GM12891 (cell line): ENCODE data around the gene DTNA.

ENCODE experiments used
- POLR2A ChIP-seq: IDR thresholded peaks from 2 replicates; pipeline ENCODE4 v1.6.1; 2011; ENCODE audit warnings: low read depth, low read length, control low read depth
- POLR2AphosphoS5 ChIP-seq: IDR thresholded peaks from 2 replicates; pipeline ENCODE4 v1.6.1; 2011; ENCODE audit warnings: low read depth, low read length, control low read depth
- TAF1 ChIP-seq: IDR thresholded peaks from 2 replicates; pipeline ENCODE4 v1.6.1; 2011; ENCODE audit warnings: low read depth, low read length, control low read depth

- TF ChIP-seq TAF1 = no peak
- TF ChIP-seq POLR2A = no peak
- TF ChIP-seq POLR2AphosphoS5 = no peak
These were observed 156.6 kb downstream of the DTNA start for GRCh38 chr18:34866739-34867138.
